Osteoblast (primary cell): ENCODE measurements around the gene NR0B2. TPM values are rescaled to one million over a fixed set of nuclear protein-coding genes. Genes with fewer than 3 reads are reported as not detected.
A peak's percentile ranks its signal among the peaks of the same experiment; 100 is the strongest.

Experiments used
- DNase-seq: peaks from one replicate; pipeline ENCODE4 v3.0.0; 2011; ENCODE audit warnings: low spot score, mixed read lengths; ENCODE audit not compliant: insufficient read length; ENCODE audit errors: missing footprints
- H2AFZ ChIP-seq: 2 replicates; pipeline ENCODE4 v1.6.0; 2011; ENCODE audit warnings: mild to moderate bottlenecking, low read length
- H3K27ac ChIP-seq: 2 replicates; pipeline ENCODE4 v1.5.1; 2011; ENCODE audit warnings: mild to moderate bottlenecking, low read depth, low read length, moderate library complexity
- H3K27me3 ChIP-seq: 2 replicates; pipeline ENCODE4 v1.6.0; 2012; ENCODE audit warnings: mild to moderate bottlenecking, control low read depth, inconsistent platforms, low read length, moderate library complexity; ENCODE audit not compliant: insufficient read depth
- H3K36me3 ChIP-seq: 2 replicates; pipeline ENCODE4 v1.5.1; 2011; ENCODE audit warnings: mild to moderate bottlenecking, low read length, control low read depth, moderate library complexity; ENCODE audit not compliant: insufficient read depth
- H3K4me1 ChIP-seq: 2 replicates; pipeline ENCODE4 v1.5.1; 2011; ENCODE audit warnings: mild to moderate bottlenecking, low read length, control low read depth, moderate library complexity; ENCODE audit not compliant: insufficient read depth
- H3K4me2 ChIP-seq: 2 replicates; pipeline ENCODE4 v1.6.0; 2011; ENCODE audit warnings: mild to moderate bottlenecking, low read length; ENCODE audit not compliant: insufficient read depth
- H3K4me3 ChIP-seq: fragments of 200-600 bp; sonication (generic); 3 replicates; pipeline ENCODE4 v1.5.1; 2012; ENCODE audit warnings: mild to moderate bottlenecking, low read length, inconsistent platforms; ENCODE audit not compliant: insufficient read depth
- H3K79me2 ChIP-seq: 2 replicates; pipeline ENCODE4 v1.6.0; 2012; ENCODE audit warnings: mild to moderate bottlenecking, low read length, control low read depth, inconsistent platforms; ENCODE audit not compliant: insufficient read depth
- H3K9me3 ChIP-seq: 2 replicates; pipeline ENCODE4 v1.5.1; 2011; ENCODE audit warnings: low read depth, low read length, control low read depth
- H4K20me1 ChIP-seq: 2 replicates; pipeline ENCODE4 v1.6.0; 2012; ENCODE audit warnings: mild to moderate bottlenecking, low read length, control low read depth; ENCODE audit not compliant: insufficient read depth
- CTCF ChIP-seq: IDR thresholded peaks from 2 replicates; pipeline ENCODE4 v1.5.1; 2011; ENCODE audit warnings: mild to moderate bottlenecking, low read depth, low read length, moderate library complexity; ENCODE audit errors: extremely low read depth
- total RNA-seq: library from RNA; depleted of rRNA; stranded (reverse); fragments of >200 nt; gene quantifications from 2 replicates; pipeline ENCODE4 v1.2.3, GENCODE V29; 2012

The NR0B2 gene
- not detected in 2 replicates for total RNA-seq

GRCh38 chr1:26913754-26914619, at the start of gene NR0B2:
NR0B2 (minus strand) TSS chr1:26913975; CDS start chr1:26913940, 35 bp downstream.
- Histone ChIP-seq H3K79me2 (no peaks in the 10 kb centered on the region), H3K4me1 (no peaks in the 10 kb centered on the region), H3K36me3 (no peaks in the 10 kb centered on the region), H3K9me3 (no peaks in the 10 kb centered on the region), H3K27me3 (peaks cover 6% of the 10 kb centered on the region), H3K27ac (no peak within 1 kb of the TSS), H3K4me3 (no peak within 1 kb of the TSS), H3K4me2 (no peak within 1 kb of the TSS), H2AFZ (no peak within 1 kb of the TSS), H4K20me1 (no peaks in the 10 kb centered on the region)
- no peak for TF ChIP-seq CTCF
- no peak for DNase-seq

GRCh38 chr1:26961826-26962225, 48.1 kb upstream of the NR0B2 start:
- Histone ChIP-seq H3K4me1 (peaks cover 4% of the 10 kb centered on the region), H4K20me1 (no peaks in the 10 kb centered on the region), H3K36me3 (no peaks in the 10 kb centered on the region), H3K79me2 (no peaks in the 10 kb centered on the region), H3K4me3 (no peak overlapping the region), H2AFZ (no peak overlapping the region), H3K27me3 (peaks cover 51% of the 10 kb centered on the region), H3K4me2 (no peak overlapping the region), H3K9me3 (no peaks in the 10 kb centered on the region), H3K27ac (no peak overlapping the region)
- peak; percentile 89 for DNase-seq
- TF ChIP-seq CTCF, result no peak

- Histone ChIP-seq H3K4me1 (peaks cover 4% of the 10 kb centered on the region), H2AFZ (no peak overlapping the region), H3K36me3 (no peaks in the 10 kb centered on the region), H3K27ac (no peak overlapping the region), H3K9me3 (peaks cover 4% of the 10 kb centered on the region), H3K4me3 (no peak overlapping the region), H4K20me1 (no peaks in the 10 kb centered on the region), H3K79me2 (no peaks in the 10 kb centered on the region), H3K4me2 (no peak overlapping the region), H3K27me3 (peaks cover 49% of the 10 kb centered on the region)
- no peak for DNase-seq
- no peak for TF ChIP-seq CTCF
Measured at GRCh38 chr1:26960625-26960966, 46.8 kb upstream of the NR0B2 start.

- H3K36me3 ChIP-seq, result no peaks in the 10 kb centered on the region
- H3K4me3 ChIP-seq, result no peak within 1 kb of the TSS
- no peaks in the 10 kb centered on the region for H3K79me2 ChIP-seq
- H3K27me3 ChIP-seq, result peaks cover 49% of the 10 kb centered on the region
- peaks cover 4% of the 10 kb centered on the region for H3K4me1 ChIP-seq
- TF ChIP-seq CTCF, result no peak
- no peak within 1 kb of the TSS for H3K27ac ChIP-seq
- H2AFZ ChIP-seq, result no peak within 1 kb of the TSS
- peaks cover 4% of the 10 kb centered on the region for H3K9me3 ChIP-seq
- H3K4me2 ChIP-seq, result no peak within 1 kb of the TSS
- DNase-seq, result no peak
- no peaks in the 10 kb centered on the region for H4K20me1 ChIP-seq
Measured at GRCh38 chr1:26959722-26960624, 46.2 kb upstream of the NR0B2 start, which contains the start of gene KDF1. KDF1 (minus strand) TSS chr1:26960468; CDS start chr1:26952380, 8,088 bp downstream.
